Dedifferentiated amniotic fluid mesenchymal stem cell (primary cell): ENCODE measurements around the gene NTNG1.

Experiments used
- DNase-seq: peaks from one replicate; pipeline ENCODE4 v3.0.0-alpha.2; 2016; ENCODE audit errors: extremely low spot score

NTNG1 gene

GRCh38 chr1:107501081-107501605, 360.3 kb downstream of the NTNG1 start:
- no peak for DNase-seq

GRCh38 chr1:107510347-107510746, 369.5 kb downstream of the NTNG1 start:
- DNase-seq: no peak

- DNase-seq: no peak
Observed at GRCh38 chr1:107512836-107513235, 372.0 kb downstream of the NTNG1 start.

DNA sequence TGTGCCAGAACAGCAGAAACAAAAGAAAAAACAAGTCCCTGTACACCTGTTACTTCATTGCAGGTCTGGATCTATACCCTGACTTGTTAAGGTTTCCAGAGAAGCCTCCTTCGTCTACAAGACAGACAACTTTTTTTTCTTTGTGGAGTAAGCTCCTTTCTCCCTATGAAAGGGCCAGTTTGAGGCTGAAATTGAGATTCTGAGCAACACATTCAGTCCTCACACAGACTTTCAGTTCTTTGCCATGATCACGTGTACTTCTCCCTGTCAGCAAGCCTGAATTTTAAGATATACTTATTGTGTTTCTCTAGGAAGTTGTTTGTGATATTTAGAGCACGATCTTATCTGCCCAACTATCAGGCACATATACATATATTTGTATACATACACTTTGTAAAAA, 374.0 kb downstream of the NTNG1 start:
- no peak for DNase-seq

DNA sequence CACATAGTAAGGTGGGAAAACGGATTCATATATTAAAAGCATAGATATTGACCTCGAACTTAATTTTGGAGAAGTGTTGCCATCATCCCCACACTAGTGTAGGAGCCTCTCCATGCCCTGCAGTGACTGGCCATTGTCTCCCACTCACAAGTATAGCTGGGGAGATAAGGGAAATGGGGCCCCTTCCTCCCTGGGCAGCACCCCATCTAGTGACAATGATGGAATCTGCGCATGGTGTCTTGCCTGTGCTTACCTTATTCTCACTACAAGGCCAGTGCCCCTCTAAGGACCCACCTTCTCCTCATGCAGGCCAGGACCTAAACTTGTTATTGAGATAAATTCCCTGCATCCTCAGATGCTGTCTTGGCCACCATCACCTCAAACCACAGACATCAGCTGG, 374.9 kb downstream of the NTNG1 start:
- DNase-seq: no peak

GRCh38 chr1:107523061-107523460, 382.2 kb downstream of the NTNG1 start:
- no peak for DNase-seq

DNA sequence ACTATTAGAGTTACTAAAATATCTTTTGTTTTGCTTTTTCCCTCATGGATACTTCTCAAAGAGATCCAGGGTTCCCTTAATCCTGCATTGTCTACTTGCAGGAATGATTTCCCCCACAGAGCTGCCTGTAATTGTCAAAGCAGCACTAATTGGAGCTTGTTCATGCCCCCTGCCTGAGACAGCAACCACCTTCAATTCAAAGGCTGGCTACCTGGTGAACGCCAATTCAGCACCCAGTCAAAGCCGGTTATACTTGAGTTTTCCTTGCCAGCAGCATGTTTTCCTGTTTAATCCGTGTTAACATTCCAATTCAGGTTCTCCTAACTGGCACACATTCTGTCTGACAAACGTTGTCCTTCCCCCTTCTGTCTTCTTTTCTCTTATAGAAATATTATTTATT, 382.9 kb downstream of the NTNG1 start:
- no peak for DNase-seq

DNA sequence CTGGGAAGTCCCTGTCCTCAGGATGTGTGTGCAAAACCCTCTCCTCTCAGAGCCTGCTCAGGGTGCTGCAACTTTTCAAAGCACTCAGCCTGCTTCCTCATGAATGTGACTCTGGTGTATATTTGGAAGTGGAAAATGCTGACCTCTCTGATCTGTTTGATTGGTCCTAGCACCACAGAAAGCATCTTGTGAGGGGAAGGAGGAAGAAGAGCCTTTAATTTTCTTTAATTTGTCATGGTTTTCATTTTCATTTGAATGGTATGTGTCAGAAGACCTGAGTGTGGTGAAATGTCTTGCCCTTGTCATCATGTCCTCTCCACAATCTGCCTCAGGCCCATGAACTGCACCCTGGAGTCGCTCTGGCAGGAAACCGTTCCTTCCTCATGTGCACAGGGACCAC, 383.5 kb downstream of the NTNG1 start:
- no peak for DNase-seq

GRCh38 chr1:107525145-107525544, 384.3 kb downstream of the NTNG1 start:
- no peak for DNase-seq

DNA sequence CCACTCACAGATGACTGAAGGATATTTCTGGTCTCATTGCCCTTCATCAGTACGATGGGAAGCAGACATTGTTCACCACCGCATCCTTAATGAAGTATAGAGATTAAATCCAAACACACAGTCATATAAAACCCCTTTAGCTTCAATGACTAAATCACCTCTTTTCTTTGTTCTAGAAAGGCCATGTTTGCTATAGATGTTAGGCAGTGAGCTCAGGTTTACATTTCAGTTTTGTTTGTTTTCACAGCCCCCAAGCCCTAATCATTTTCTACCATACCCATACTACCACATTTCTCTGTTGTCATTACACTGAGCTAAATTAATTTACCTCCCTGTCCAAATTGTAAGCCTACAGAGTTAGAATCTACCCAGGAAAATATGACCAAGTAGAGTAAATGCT, 385.1 kb downstream of the NTNG1 start:
- no peak for DNase-seq

- DNase-seq: no peak
Observed at GRCh38 chr1:107526524-107527198, 385.8 kb downstream of the NTNG1 start.

- DNase-seq: peak; percentile 71
Observed at GRCh38 chr1:107529511-107530149, 388.8 kb downstream of the NTNG1 start.

DNA sequence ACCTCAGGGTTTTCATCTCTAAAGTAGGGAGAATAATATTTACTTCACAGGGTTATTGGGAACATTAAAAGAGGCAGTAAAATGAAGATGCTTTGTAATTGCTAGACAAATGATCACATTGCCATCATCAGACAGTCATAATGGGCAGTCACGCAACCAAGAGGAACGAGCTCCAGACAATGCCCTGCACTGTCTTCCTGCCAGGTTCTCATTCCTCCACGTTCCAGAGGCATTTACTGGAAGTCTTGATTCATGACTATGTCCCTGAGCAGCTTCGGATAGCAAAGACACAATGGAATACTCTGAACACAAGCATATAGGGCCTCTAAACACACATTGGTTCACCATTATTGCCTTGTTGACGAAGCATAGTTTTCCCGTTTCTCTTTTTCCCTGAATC, 389.7 kb downstream of the NTNG1 start:
- DNase-seq: no peak

- no peak for DNase-seq
Observed at GRCh38 chr1:107531065-107531908, 390.4 kb downstream of the NTNG1 start.

GRCh38 chr1:107532318-107532717, 391.5 kb downstream of the NTNG1 start:
- no peak for DNase-seq
